SKM-1 (cell line): ENCODE results near the gene TM7SF3.
"Not testable (repeated sequence)": the region's sequence is repeated elsewhere in the genome, so short reads cannot be mapped to it uniquely, and the experiment has no call there.

ENCODE experiments used
- DNase-seq: peaks from one replicate; lab custom pipeline; 2025; ENCODE audit not compliant: unreplicated experiment; lab: John Stamatoyannopoulos, UW

Gene TM7SF3

DNA sequence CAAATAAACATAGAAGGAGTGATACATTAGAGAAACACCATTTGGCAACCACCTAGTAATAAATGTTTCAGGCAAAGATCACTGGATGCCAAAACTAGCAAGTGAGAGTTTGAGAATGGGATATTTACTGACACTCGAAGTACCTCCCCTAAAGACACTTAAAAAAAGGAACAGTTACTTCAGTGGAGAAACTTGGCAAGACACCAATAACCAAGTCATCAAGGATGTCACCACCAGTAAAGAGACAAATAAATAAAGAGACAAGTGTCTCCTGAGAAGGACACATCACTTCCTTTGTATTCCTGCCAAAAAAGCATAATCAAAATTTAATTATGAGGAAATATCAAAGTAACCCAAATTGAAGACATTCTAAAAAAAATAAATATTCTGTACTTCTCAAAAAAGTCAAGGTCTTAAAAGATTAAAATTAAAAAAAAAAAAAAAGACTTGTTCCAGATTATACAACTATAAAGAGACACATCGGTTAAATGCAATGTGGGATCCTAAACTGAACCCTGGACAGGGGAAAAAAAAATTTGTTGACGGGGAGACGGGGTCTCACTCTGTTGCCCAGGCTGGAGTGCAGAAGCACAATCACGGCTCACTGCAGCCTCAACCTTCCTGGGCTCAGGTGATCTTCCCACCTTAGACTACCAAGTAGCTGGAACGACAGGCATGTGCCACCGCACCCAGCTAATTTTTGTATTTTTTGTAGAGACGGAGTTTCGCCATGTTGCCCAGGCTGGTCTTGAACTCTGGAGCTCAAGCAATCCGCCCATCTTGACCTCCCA, 26.4 kb downstream of the TM7SF3 start:
- DNase-seq, result no peak

DNA sequence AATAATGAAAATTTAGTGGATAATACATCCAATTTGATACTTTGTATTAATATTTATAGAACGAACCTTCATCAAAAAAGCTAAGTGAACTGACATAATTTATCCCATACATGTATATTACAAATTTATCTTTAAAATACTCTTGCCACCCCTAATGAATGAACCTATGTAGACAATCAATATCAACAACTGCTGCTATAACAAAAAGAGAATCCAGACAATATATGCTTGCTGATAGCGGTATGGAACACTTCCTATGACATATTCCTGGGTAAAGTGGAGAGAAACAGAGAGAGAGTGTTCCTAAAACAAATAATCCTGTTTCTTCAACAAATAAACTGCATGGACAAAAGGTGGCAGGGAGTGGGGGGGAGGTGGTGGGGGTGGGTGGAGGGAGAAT, 31.3 kb downstream of the TM7SF3 start:
- DNase-seq, result no peak

DNA sequence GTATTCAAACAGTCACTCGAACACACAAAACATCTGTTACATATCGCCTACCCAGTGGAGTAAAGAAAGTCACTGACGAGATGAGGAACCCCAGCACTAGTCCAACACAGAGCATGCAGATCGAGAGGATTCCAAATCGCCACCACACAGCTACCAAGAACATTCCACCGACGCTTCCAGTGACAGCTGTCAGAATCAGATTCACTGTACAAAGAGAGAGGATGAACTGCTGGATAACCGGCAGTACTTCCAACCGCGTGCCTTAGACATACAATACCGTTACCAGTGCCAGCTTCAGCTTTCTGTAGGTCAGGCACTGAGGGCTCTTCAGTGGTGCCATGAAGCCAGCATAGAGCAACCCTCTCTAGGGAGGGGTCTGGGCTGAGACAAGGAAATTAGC, 34.5 kb downstream of the TM7SF3 start:
- DNase-seq, result no peak

DNA sequence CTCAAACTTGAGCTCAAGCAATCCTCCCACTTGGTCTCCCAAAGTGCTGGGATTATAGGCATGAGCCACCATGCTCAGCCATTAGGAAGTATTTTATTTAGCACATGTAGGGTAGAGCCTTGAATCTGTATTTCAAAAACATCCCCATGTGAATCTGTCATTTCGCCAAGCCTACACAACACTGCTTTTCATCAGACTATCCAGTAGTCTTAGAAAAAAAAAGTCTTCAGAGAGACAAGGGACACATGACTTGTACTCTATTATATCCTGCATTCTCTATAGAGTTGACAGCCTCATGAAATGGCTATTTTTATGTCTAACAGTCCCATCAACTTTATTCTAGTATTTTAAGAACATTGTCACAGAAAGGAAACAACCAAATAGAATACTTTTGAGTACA, 35.4 kb downstream of the TM7SF3 start:
- DNase-seq, result no peak

DNA sequence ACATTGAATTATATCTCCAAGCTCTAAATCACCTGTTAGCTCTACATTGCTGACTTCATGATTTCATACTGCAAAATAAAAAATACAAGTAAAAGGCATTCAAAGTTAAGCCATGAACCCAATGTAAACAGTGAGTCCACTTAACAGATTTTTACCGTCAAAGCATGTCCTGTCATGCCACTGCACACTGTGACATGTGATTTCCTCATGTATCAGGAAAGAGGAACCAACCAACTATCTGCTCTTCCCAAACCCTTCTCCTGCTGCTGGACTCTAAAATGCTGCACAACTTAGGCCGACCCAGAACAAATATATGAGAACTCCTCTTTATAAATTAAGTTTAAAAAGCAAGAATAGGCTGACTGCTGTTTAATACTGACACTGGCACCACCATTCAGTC, 37.5 kb downstream of the TM7SF3 start:
- DNase-seq, result no peak

DNA sequence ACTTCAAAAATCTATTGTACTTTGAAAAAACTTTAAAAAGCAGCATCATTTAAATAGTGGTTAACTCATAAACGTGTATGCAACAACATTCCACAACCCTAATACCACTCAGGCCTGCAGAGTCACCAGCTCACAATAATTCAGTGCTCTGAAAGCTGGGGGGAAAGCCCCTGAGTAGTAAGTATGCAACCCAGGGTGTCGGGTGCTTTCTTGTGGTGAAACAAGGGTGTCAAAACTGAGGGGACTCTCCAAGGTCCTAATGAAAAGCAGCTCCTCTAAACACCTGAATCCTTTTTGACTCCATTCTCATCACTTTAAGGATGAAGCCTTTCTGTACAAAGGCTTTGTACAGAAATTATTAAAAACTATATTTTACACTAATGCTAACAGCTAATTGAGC, 42.2 kb downstream of the TM7SF3 start:
- no peak for DNase-seq

DNA sequence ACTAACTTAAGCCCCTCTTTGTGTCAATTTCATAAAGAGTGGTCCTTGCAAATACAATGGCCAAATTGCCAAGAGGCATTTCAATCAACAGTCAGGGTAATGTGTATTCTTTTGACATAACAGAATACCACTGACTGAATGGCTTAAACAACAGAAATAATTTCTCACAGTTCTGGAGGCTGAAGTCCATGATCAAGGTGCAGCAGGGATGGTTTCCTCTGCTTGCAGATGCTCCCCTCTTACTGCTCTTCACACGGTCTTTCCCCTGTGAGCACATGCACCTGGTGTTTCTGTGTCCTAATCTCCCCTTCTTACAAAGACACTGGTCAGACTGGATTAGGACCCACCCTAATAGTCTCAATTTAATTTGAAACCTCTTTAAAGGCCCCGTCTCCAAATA, 44.0 kb downstream of the TM7SF3 start:
- no peak for DNase-seq

DNA sequence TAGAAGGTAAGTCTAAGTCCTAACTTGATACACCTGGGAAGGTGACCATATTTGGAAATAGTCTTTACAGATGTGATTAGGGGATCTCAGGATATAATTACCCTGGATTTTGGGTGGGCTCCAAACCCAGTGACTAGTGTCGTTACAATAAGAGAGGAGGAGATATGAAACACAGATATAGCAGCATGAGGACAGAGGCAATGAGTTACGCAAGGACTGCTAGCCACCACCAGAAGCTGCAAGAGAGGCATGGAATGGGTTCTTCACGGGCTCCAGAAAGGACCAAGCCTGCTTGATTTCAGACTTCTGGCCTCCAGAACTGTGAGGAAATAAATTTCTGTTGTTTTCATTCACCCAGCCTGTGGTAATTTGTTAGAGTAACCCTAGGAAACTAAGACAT, 47.3 kb downstream of the TM7SF3 start:
- DNase-seq, result no peak

DNA sequence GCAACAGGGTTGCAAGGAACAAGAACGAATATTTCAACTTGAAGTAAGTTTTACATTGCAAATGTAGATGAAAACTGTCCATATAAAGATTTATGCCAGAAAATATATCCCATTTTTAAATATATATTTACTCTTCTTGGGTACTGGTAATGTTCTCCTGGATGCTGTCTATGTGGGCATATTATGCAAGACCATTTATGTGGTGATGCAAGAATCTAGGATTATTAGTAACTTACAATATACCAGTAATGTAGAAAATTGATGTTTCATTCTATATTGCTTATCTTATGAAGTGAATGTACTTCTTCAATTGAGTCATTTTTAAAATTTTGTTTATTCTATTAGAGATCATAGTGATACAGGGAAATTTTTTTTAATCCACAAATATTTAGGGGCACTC, 50.8 kb downstream of the TM7SF3 start:
- DNase-seq, result no peak

DNA sequence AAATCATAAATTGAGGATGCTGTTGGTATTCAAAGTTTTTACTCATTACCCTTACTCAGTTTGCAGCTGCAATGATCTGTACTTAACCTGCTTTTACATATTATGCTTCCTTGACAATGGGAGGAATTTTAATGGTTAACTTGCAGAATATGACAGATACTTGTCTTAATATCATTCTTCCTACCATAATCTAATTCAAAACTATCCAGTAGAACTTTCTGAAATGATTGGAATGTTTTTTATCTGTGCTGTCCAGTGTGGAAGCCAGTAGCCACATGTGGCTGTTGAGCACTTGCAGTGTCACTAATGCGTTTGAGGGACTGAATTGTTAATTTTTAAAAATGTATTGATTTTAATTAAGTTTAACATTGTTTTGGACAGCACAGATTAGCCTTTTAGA, 52.4 kb downstream of the TM7SF3 start:
- no peak for DNase-seq

DNA sequence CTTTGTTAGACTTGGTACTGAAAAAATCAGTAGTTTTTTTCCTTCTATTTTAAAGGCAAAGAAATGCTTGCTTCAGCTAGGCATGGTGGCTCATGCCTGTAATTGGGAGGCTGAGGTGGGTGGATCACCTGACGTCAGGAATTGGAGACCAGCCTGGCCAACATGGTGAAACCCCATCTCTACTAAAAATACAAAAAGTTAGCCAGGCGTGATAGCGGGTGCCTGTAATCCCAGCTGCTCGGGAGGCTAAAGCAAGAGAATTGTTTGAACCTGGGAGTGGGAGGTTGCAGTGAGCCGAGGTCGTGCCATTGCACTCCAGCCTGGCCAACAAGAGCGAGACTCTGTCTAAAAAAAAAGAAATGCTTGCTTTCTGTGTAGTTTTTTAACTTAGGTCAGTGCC, 52.8 kb downstream of the TM7SF3 start:
- DNase-seq, result not testable (repeated sequence)

DNA sequence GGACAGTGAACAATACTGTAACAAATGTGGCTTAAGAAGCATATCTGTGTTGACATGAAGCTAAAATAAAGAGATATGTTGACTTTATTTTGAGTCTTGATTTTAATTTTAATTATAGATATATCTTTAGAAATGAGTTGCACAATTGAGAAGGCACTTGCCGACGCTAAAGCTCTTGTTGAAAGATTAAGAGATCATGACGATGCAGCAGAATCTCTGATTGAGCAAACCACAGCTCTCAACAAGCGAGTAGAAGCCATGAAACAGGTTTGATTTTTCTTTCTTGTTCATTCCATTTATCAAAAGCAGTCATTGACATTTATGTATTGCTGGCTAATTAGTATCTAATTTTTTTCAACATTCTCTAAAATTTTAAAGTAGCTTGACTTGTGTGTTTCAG, 60.2 kb downstream of the TM7SF3 start:
- DNase-seq, result no peak

DNA sequence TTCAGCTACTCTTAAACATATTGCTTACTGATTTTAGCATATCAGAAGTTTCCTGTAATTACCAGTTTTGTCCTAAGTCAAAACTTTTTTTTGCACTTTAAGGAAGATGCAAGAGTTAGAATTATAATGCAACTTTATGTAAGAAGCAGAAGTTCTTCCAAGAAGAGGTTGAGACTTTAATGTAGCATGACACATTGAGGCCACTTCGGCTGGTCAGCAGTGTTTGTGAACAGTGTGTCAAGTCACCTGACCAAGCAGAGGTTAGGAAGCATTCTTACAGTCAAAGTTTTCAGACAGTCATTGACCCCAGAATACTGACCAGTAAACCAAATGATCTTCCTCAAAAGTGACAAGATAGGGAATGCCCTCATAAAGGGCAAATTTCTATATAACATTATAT, 60.7 kb downstream of the TM7SF3 start:
- DNase-seq, result no peak

DNA sequence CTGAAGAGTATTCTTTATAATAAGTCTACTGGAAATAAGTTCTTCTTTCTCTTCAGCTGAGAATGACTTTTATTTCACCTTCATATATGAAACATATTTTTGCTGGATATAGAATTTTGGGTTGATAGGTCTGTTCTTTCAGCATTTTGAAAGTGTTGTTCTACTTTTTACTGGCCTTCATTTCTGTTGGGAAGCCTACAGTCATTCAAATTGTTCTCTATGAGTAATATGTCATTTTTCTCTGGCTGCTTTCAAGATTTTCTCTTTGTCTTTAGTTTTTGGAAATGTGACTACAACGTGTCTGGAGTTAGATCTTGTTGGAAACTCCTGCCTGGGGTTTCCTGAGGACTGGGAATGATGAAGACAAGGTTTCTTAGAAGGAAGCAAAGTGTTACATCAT, 65.9 kb downstream of the TM7SF3 start:
- DNase-seq, result no peak

DNA sequence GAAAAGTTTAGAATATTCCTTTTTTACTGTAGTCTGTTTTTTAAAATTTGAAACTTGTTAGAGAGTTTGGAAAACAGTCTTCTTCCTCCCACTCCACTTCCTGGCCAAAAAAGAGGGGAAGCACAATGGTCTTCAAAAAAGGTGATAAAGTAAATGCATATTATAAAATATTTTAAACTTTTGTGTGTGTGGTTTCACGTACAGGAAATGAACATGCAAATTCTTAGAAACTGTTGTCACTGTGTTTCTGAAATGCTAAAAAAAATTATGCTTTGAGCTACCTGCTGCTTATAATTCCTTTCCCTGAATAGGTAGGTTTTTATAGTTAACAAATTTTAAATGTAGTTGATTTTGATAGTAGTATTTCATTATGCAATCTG, 73.0 kb downstream of the TM7SF3 start:
- DNase-seq, result no peak

DNA sequence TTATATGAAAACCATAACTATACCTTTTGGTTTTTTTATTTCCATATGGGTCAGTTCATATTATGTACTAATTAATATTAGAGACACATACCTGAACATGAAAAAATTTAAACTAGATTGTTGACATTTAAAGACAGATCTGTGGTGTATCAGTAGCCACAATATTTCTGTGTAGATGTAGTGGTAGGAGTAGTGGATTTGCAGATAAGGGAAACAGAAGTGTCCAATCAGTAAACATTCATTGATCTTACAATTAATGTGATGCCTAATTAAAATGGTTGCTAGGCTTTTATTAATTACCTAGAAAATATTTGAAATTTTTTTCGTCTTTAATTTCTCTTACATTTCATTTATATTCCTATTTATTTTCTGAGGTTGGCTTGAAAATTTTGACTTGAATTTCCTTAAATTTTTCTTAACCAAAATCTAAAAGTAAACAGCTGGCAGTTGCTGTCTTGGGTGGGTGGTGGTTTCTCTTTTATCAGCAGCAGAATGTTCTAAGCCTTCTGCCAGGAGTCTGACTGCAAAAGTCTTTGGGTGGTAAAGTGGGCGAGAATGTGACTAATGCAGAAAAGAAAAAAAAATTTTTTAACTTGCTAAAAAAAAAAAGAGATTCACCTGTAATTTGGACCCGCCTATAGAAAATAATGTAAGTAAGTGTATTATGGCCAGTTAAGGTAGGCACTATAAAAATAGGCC, 73.5 kb downstream of the TM7SF3 start:
- DNase-seq, result no peak

DNA sequence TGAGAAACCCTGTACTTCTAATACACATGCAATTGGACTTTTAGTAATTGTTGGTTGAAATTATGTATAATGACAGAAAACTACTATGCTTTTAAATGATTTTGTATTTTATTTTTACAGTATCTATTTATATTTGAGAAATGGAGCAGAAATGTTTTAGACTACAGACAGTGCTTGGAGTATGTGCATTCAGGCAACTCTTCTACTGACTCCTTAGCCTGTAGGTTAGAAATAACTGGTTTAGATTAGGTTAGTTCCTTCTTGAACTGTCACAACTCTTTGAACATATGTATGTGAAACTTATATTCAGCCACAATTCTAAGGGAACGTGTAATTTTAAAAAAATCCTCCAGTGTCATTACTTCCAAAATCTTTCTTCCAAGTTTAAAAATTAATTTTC, 74.2 kb downstream of the TM7SF3 start:
- DNase-seq, result no peak

DNA sequence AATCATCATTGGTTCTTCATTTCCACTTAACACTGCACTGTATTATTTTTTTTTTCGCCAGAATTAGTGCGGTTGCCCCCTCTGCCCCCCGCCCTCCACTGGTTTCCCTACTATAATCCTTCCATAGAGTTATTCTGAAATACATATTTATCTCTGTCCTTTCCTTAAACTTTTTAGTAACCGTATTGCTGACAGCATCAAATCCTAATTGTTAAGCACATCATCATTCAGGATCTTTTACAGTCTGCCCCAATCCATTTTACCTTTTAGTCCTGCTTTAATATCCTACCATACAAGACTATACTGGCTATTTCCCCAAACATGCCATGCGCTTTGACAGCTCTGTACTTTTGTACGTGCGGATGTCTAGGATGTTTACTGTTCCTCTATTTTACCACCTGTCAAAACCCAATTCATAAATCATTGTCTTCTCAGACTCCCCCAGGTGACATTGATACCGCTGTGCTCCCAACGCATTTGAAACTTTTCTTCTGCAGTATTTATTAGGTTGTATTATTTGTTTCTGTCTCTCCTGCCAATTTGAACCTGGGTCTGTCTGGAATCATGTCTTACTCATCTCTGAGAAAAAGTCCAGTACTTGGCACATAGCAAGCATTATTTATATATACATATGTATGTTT, 74.9 kb downstream of the TM7SF3 start:
- DNase-seq, result no peak

DNA sequence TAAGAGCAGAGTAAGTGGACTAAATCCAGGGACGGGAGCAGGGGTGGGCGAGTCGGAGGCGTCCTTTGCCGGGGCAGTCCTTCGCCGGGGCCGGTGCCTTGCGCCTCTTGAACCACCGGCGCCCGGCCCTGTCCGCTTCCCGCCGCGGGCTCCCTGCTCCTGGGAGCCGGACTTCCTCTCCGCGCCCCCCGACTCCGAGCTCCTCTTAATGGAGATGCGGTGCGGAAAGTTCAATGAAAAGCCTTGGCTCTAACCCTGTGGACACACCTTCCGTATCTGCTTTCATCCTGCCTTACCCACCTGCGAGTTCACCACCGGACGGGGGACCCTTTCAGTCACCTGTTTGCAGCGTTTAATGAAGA, 75.5 kb downstream of the TM7SF3 start:
- no peak for DNase-seq

DNA sequence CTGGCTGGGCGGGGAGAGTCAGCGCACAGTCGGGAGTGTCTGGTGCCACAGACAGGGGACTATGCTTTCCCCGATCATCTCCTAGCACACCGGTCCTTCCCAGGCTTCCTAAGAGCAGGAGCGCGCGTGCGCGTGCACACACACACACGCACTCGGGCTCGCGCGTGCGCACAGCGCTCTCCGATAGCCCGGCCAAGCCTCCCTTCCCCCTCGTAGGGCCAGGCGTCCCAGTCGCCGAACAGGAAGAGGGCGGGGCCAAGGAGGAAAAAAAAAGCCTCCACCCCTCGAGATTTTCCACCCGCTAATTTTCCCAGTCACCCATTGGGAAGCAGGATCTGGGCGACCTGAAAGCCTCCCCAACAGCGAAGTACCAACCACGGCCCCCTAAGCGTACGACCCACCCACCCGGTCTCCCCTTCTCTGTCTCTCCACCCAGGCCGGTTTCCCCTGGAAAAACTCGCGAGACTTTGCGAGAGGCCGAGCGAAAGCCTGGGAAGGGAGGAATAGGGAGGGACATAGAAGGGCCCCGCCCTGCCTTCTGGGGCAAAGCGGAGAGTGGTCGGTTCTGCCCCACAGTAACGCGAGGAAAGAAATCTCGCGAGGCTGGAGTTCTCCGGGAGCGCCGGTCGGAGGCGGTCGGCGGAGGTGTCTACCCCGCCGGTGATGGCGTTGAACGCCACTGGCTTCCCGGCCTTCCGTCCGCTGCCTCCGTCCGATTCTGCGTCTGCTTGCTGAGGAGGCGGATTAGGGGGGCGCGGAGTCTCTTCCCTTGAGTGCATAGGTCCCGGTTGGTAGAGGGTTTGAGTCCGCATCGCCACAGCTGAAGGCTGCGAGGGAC, 76.1 kb downstream of the TM7SF3 start, which contains the start of the genes FGFR1OP2 and INTS13:
Gene FGFR1OP2 (plus strand): TSS at position 608 of the 838 bp plus-strand sequence. CDS start 15,689 bp downstream, outside the sequence.
Gene INTS13 (minus strand): TSS at position 119 of the 838 bp plus-strand sequence. CDS start 1,178 bp downstream, outside the sequence.
- peak; percentile 67 for DNase-seq

DNA sequence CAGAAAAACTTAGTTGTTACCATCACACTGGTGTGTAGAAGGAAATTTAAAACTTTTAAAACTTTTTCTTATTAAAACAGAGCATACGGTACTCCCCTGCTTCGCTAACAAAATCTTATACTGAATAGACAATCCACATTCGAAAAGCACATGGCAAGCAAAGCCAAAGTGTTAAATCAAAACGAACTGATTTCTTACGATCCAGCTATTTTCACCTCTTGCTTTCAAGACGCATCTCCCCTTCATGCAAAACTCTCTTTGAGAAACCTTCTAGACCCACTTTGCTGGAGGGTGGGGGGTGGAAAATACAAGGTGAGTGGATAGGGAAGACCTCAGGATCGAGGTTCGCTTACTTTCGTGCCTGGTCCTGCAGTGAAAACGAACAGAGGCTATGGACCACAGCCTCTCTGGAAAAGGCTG, 76.7 kb downstream of the TM7SF3 start:
- no peak for DNase-seq
